HCT116 (cell line): ENCODE results near the gene TCERG1L. TPM values are rescaled to one million over a fixed set of nuclear protein-coding genes. Genes with fewer than 3 reads are reported as not detected.

Experiments used
- ATAC-seq: fragments of 200-7000 bp; cut with Tn5 transposase; 2 replicates; pipeline ENCODE4 v1.9.1; 2020; ENCODE audit warnings: mild to moderate bottlenecking, moderate library complexity
- BruUV-seq: library from RNA; stranded (reverse); fragments of 400-500 nt; replicated peaks from 2 replicates; lab custom pipeline; 2021; lab: Mats Ljungman, UMichigan
- CTCF ChIA-PET: fragments of 300-600 bp; sonication (Branson Sonifier 250); formaldehyde crosslinking; loops from one replicate; lab custom pipeline; 2021; ENCODE audit warnings: antibody characterized with exemption; lab: Charles Lee
- POLR2A ChIA-PET: fragments of 300-600, 350-600 bp; sonication (Branson Sonifier 250); formaldehyde crosslinking; loops from one replicate; lab custom pipeline; 2021; ENCODE audit warnings: antibody characterized with exemption; lab: Charles Lee
- RAD21 ChIA-PET, 2 experiments: fragments of 300-600 bp; sonication (Branson Sonifier 250); formaldehyde crosslinking; loops; one replicate each; lab custom pipeline; 2023; ENCODE audit warnings: low total read pairs in 2 of 2; ENCODE audit not compliant: uncharacterized antibody in 2 of 2, unreplicated experiment in 2 of 2, low non-redundant PET in 1 of 2; lab: Charles Lee
- DNase-seq: peaks from one replicate; pipeline ENCODE4 v3.0.0-alpha.2; 2010; ENCODE audit warnings: low read depth, low spot score
- H2AFZ ChIP-seq: fragments of 200-600 bp; shearing (Covaris generic), sonication (generic); 2 replicates; pipeline ENCODE4 v1.6.1; 2017; ENCODE audit warnings: low read depth, mixed run types, mixed read lengths, antibody characterized with exemption, low read length; ENCODE audit not compliant: poor library complexity, severe bottlenecking
- H3K27ac ChIP-seq: 2 replicates; pipeline ENCODE4 v1.5.1; 2012; ENCODE audit warnings: low read depth, low read length
- H3K27me3 ChIP-seq: fragments of 200-600 bp; sonication (generic); 2 replicates; pipeline ENCODE4 v1.6.1; 2016; ENCODE audit warnings: mixed run types, low read length, mixed read lengths; ENCODE audit not compliant: insufficient read depth
- H3K36me3 ChIP-seq, 2 experiments: fragments of 200-500 bp in 1 of 2; fragments of 200-600 bp in 1 of 2; sonication (Bioruptor generic) in 1 of 2; sonication (generic) in 1 of 2; 2 replicates each; pipeline versions ENCODE4 v1.5.1 to v1.6.1; 2014 to 2016; ENCODE audit warnings: low read length in 2 of 2, inconsistent platforms in 1 of 2, mixed read lengths in 1 of 2, mixed run types in 1 of 2; ENCODE audit not compliant: insufficient read depth in 2 of 2, control insufficient read depth in 1 of 2
- H3K4me1 ChIP-seq, 2 experiments: fragments of 200-600 bp in 1 of 2; sonication (generic) in 1 of 2; 2 replicates each; pipeline versions ENCODE4 v1.5.1 to v1.6.1; 2012 to 2017; ENCODE audit warnings: low read length in 2 of 2, inconsistent platforms in 1 of 2, mild to moderate bottlenecking in 1 of 2, mixed read lengths in 1 of 2, mixed run types in 1 of 2, moderate library complexity in 1 of 2; ENCODE audit not compliant: insufficient read depth in 2 of 2, control insufficient read depth in 1 of 2
- H3K4me2 ChIP-seq: fragments of 200-600 bp; sonication (generic); 2 replicates; pipeline ENCODE4 v1.6.1; 2017; ENCODE audit warnings: mixed run types, low read length, mixed read lengths
- H3K4me3 ChIP-seq, 2 experiments: fragments of 200-600 bp in 1 of 2; sonication (generic) in 1 of 2; replicated peaks in 1 of 2; 2 replicates each; pipeline ENCODE4 v1.5.1; 2011 to 2016; ENCODE audit warnings: low read length in 2 of 2, control low read depth in 1 of 2, low read depth in 1 of 2, mild to moderate bottlenecking in 1 of 2, mixed read lengths in 1 of 2, mixed run types in 1 of 2
- H3K79me2 ChIP-seq: fragments of 200-600 bp; sonication (generic); 2 replicates; pipeline ENCODE4 v1.6.1; 2017; ENCODE audit warnings: mild to moderate bottlenecking, mixed run types, low read length, moderate library complexity, mixed read lengths; ENCODE audit not compliant: insufficient read depth
- H3K9ac ChIP-seq: fragments of 200-600 bp; sonication (generic); 2 replicates; pipeline ENCODE4 v1.6.1; 2016; ENCODE audit warnings: low read length, mixed read lengths
- H3K9me2 ChIP-seq: fragments of 200-600 bp; sonication (generic), shearing (Covaris generic); 2 replicates; pipeline ENCODE4 v1.6.1; 2017; ENCODE audit warnings: mixed run types, mild to moderate bottlenecking, moderate library complexity; ENCODE audit not compliant: insufficient read depth
- H3K9me3 ChIP-seq, 2 experiments: fragments of 200-500 bp in 1 of 2; fragments of 200-600 bp in 1 of 2; sonication (Bioruptor generic) in 1 of 2; sonication (generic) in 1 of 2; 2 replicates each; pipeline ENCODE4 v1.6.1; 2014 to 2017; ENCODE audit warnings: low read length in 2 of 2, mixed read lengths in 2 of 2, inconsistent platforms in 1 of 2, low read depth in 1 of 2, mild to moderate bottlenecking in 1 of 2, mixed run types in 1 of 2, moderate library complexity in 1 of 2; ENCODE audit not compliant: control insufficient read depth in 1 of 2, insufficient read depth in 1 of 2
- H4K20me1 ChIP-seq: fragments of 200-600 bp; sonication (generic), shearing (Covaris generic); 2 replicates; pipeline ENCODE4 v1.6.1; 2017; ENCODE audit warnings: mixed run types, mild to moderate bottlenecking, moderate library complexity; ENCODE audit not compliant: insufficient read depth
- ATF3 ChIP-seq: IDR thresholded peaks from 2 replicates; pipeline ENCODE4 v1.6.1; 2012
- CBX3 ChIP-seq: IDR thresholded peaks from 2 replicates; pipeline ENCODE4 v1.6.1; 2012; ENCODE audit warnings: low read depth
- CEBPB ChIP-seq: IDR thresholded peaks from 2 replicates; pipeline ENCODE4 v1.6.1; 2012; ENCODE audit warnings: low read depth
- CTCF ChIP-seq, 3 experiments: fragments of 200-600 bp in 1 of 3; sonication (generic) in 1 of 3; IDR thresholded peaks in 2 of 3; conservative IDR thresholded peaks in 1 of 3; 2 replicates each; pipeline ENCODE4 v1.5.1; 2012 to 2017; ENCODE audit warnings: low read depth in 2 of 3, low read length in 2 of 3, antibody characterized with exemption in 1 of 3, borderline replicate concordance in 1 of 3, control low read depth in 1 of 3, mild to moderate bottlenecking in 1 of 3, mixed read lengths in 1 of 3, mixed run types in 1 of 3, moderate library complexity in 1 of 3; ENCODE audit not compliant: insufficient read depth in 1 of 3
- EZH2 ChIP-seq: fragments of 200-600 bp; sonication (generic); IDR thresholded peaks from 2 replicates; pipeline ENCODE4 v1.6.1; 2017; ENCODE audit warnings: antibody characterized with exemption, mixed run types
- EZH2phosphoT487 ChIP-seq: fragments of 200-600 bp; IDR thresholded peaks from 2 replicates; pipeline ENCODE4 v1.6.1; 2018; ENCODE audit warnings: antibody characterized with exemption, borderline replicate concordance
- POLR2A ChIP-seq: IDR thresholded peaks from 2 replicates; pipeline ENCODE4 v1.7.0; 2011; ENCODE audit warnings: borderline replicate concordance; ENCODE audit not compliant: insufficient read depth, insufficient read length; ENCODE audit errors: extremely low read depth
- POLR2AphosphoS5 ChIP-seq: IDR thresholded peaks from 2 replicates; pipeline ENCODE4 v1.6.1; 2011; ENCODE audit warnings: mild to moderate bottlenecking, low read depth, low read length, moderate library complexity
- REST ChIP-seq: IDR thresholded peaks from 2 replicates; pipeline ENCODE4 v1.6.1; 2012; ENCODE audit warnings: low read depth
- ZBTB33 ChIP-seq: IDR thresholded peaks from 2 replicates; pipeline ENCODE4 v1.6.1; 2011; ENCODE audit warnings: mild to moderate bottlenecking, low read length, moderate library complexity; ENCODE audit not compliant: insufficient replicate concordance; ENCODE audit errors: extremely low read depth
- ZFX ChIP-seq: fragments of 450-650 bp; IDR thresholded peaks from 2 replicates; pipeline ENCODE4 v1.6.1; 2017
- ZNF274 ChIP-seq: fragments of 200-500 bp; sonication (Bioruptor generic); IDR thresholded peaks from 2 replicates; pipeline ENCODE4 v1.6.1; 2014; ENCODE audit warnings: mild to moderate bottlenecking, low read depth, low read length, inconsistent platforms
- intact Hi-C: fragments of 100-400 bp; cut with micrococcal nuclease; formaldehyde crosslinking; loops from 2 replicates; pipeline ENCODE4 v1.10.0; 2022
- total RNA-seq: library from RNA; stranded (reverse); gene quantifications from one replicate; pipeline ENCODE4 v1.2.1, GENCODE V29; 2021; ENCODE audit not compliant: unreplicated experiment

TCERG1L gene
- total RNA-seq, 1 experiment from 2014 or later: not detected

- ChIA-PET CTCF (no interaction called here), POLR2A (no interaction called here), RAD21 (no interaction called here)
- Histone ChIP-seq H3K9ac (no peak overlapping the region), H3K4me1 (no peaks in the 10 kb centered on the region), H3K9me2 (no peaks in the 10 kb centered on the region), H3K27ac (no peak overlapping the region), H3K79me2 (no peaks in the 10 kb centered on the region), H3K4me2 (no peak overlapping the region), H4K20me1 (no peaks in the 10 kb centered on the region), H2AFZ (no peak overlapping the region), H3K4me3 (no peak overlapping the region), H3K9me3 (no peaks in the 10 kb centered on the region), H3K27me3 (no peaks in the 10 kb centered on the region), H3K36me3 (no peaks in the 10 kb centered on the region)
- TF ChIP-seq ATF3: no peak
- TF ChIP-seq CEBPB: no peak
- TF ChIP-seq ZNF274: no peak
- no peak for TF ChIP-seq REST
- TF ChIP-seq EZH2phosphoT487: no peak
- no peak for TF ChIP-seq CBX3
- no peak for DNase-seq
- ATAC-seq: no peak
- BruUV-seq: no TSS peak
- intact Hi-C loops: no loop called here
Measured at GRCh38 chr10:131081786-131082185, 229.7 kb downstream of the TCERG1L start.

GRCh38 chr10:131081376-131081775, 230.1 kb downstream of the TCERG1L start:
- H3K4me3 ChIP-seq: no peak overlapping the region
- no peak for DNase-seq
- RAD21 ChIA-PET: no interaction called here
- no peak for TF ChIP-seq ZFX
- no peak for TF ChIP-seq EZH2
- TF ChIP-seq CTCF (IDR thresholded peaks at IDR 0.05 in 2 of 3, conservative IDR thresholded peaks at IDR 0.05 in 1 of 3; ENCODE audit: borderline replicate concordance in 1 of 3, insufficient read depth in 1 of 3, low read depth in 2 of 3, low read length in 2 of 3): no peak
- no peak for TF ChIP-seq POLR2AphosphoS5
- TF ChIP-seq ZBTB33: no peak
- no peak for TF ChIP-seq POLR2A
- TF ChIP-seq ATF3: no peak

More at GRCh38 chr10:131081376-131081775, 230.1 kb downstream of the TCERG1L start:
- BruUV-seq: no TSS peak
- Histone ChIP-seq H3K79me2 (no peaks in the 10 kb centered on the region), H3K4me1 (no peaks in the 10 kb centered on the region), H3K4me2 (no peak overlapping the region), H2AFZ (no peak overlapping the region), H3K36me3 (no peaks in the 10 kb centered on the region), H3K27ac (no peak overlapping the region), H3K9ac (no peak overlapping the region), H4K20me1 (no peaks in the 10 kb centered on the region), H3K27me3 (no peaks in the 10 kb centered on the region), H3K9me3 (no peaks in the 10 kb centered on the region), H3K9me2 (no peaks in the 10 kb centered on the region)
- POLR2A ChIA-PET: no interaction called here
- CTCF ChIA-PET: no interaction called here
- ATAC-seq: no peak
- intact Hi-C loops: no loop called here
